GM12878 (cell line): Measurements from ENCODE around the gene TSHR. TPM values are rescaled to one million over a fixed set of nuclear protein-coding genes. Genes with fewer than 3 reads are reported as not detected.

Experiments used
- ATAC-seq: fragments of 200-7000 bp; cut with Tn5 transposase; 3 replicates; pipeline ENCODE4 v1.9.1; 2020; ENCODE audit warnings: mild to moderate bottlenecking, moderate library complexity
- BruUV-seq: library from RNA; stranded (reverse); fragments of 400-500 nt; replicated peaks from 2 replicates; lab custom pipeline; 2021; lab: Mats Ljungman, UMichigan
- CTCF ChIA-PET: fragments of 300-600 bp; sonication (Branson Sonifier 250); formaldehyde crosslinking; extraction: SDS; loops from one replicate; lab custom pipeline; 2021; ENCODE audit warnings: inconsistent platforms; lab: Yijun Ruan, JAX
- POLR2A ChIA-PET: fragments of 350-600 bp; formaldehyde crosslinking; extraction: SDS; loops from one replicate; lab custom pipeline; 2021; ENCODE audit warnings: inconsistent platforms; lab: Charles Lee
- RAD21 ChIA-PET: fragments of 300-600 bp; sonication (Branson Sonifier 250); formaldehyde crosslinking; loops from one replicate; lab custom pipeline; 2023; ENCODE audit warnings: antibody characterized with exemption; ENCODE audit not compliant: unreplicated experiment; lab: Charles Lee
- SMC1A ChIA-PET: fragments of 300-600 bp; sonication (Branson Sonifier 250); formaldehyde crosslinking; loops from one replicate; lab custom pipeline; 2023; ENCODE audit not compliant: unreplicated experiment, uncharacterized antibody; lab: Charles Lee
- DNase-seq: peaks from one replicate; pipeline ENCODE4 v3.0.0-alpha.2; 2011; ENCODE audit warnings: low read depth, low spot score
- FAIRE-seq: peaks from 3 replicates; lab custom pipeline; 2011; peaks lifted over from hg19 to GRCh38; lab: Jason Lieb, UNC
- H2AFZ ChIP-seq: 2 replicates; pipeline ENCODE4 v1.6.0; 2011; ENCODE audit warnings: low read depth, low read length, control low read depth; ENCODE audit not compliant: control insufficient read depth
- H3K27ac ChIP-seq: 2 replicates; pipeline ENCODE4 v1.5.1; 2011; ENCODE audit warnings: control low read depth; ENCODE audit not compliant: control insufficient read depth, insufficient read depth
- H3K27me3 ChIP-seq, 2 experiments: replicated peaks in 1 of 2; 2 replicates each; pipeline versions ENCODE4 v1.6.0 to v1.6.1; 2011; ENCODE audit warnings: low read length in 1 of 2; ENCODE audit not compliant: control insufficient read depth in 2 of 2, insufficient read depth in 2 of 2
- H3K36me3 ChIP-seq, 2 experiments: 2 replicates each; pipeline ENCODE4 v1.5.1; 2011; ENCODE audit warnings: low read length in 1 of 2; ENCODE audit not compliant: control insufficient read depth in 2 of 2, insufficient read depth in 2 of 2
- H3K4me1 ChIP-seq: 2 replicates; pipeline ENCODE4 v1.6.1; 2011; ENCODE audit warnings: mild to moderate bottlenecking, low read length, moderate library complexity, mixed read lengths; ENCODE audit not compliant: control insufficient read depth, insufficient read depth
- H3K4me2 ChIP-seq: 2 replicates; pipeline ENCODE4 v1.6.0; 2011; ENCODE audit warnings: control low read depth; ENCODE audit not compliant: control insufficient read depth, insufficient read depth
- H3K4me3 ChIP-seq: fragments of 200-600 bp; sonication (generic); 2 replicates; pipeline ENCODE4 v1.5.1; 2016
- H3K79me2 ChIP-seq: 2 replicates; pipeline ENCODE4 v1.6.0; 2011; ENCODE audit warnings: low read length; ENCODE audit not compliant: control insufficient read depth, insufficient read depth
- H3K9ac ChIP-seq: 2 replicates; pipeline ENCODE4 v1.8.0; 2011; ENCODE audit warnings: low read length, control low read depth, mixed read lengths; ENCODE audit not compliant: control insufficient read depth, insufficient read depth
- H3K9me3 ChIP-seq: replicated peaks from 3 replicates; pipeline ENCODE4 v1.5.1; 2011; ENCODE audit warnings: mild to moderate bottlenecking, low read length; ENCODE audit not compliant: control insufficient read depth, insufficient read depth
- H4K20me1 ChIP-seq: 2 replicates; pipeline ENCODE4 v1.6.0; 2011; ENCODE audit not compliant: control insufficient read depth, insufficient read depth
- SIN3A ChIP-seq: IDR thresholded peaks from 2 replicates; pipeline ENCODE4 v1.6.1; 2012; ENCODE audit warnings: low read depth, low read length, improper control_type of control experiment
- STAT3 ChIP-seq: IDR thresholded peaks from 2 replicates; pipeline ENCODE4 v1.6.1; 2011; ENCODE audit warnings: low read depth, low read length, improper control_type of control experiment
- SUZ12 ChIP-seq: fragments of 200-600 bp; sonication (generic); IDR thresholded peaks from one replicate; pipeline ENCODE4 v1.6.1; 2018; ENCODE audit warnings: antibody characterized with exemption, mild to moderate bottlenecking; ENCODE audit not compliant: unreplicated experiment
- ZNF274 ChIP-seq: IDR thresholded peaks from one replicate; pipeline ENCODE4 v1.8.0; 2011; ENCODE audit not compliant: insufficient read length, insufficient read depth
- WGBS: methylation state at CpG from one replicate; pipeline ENCODE4 v1.1.6; 2016; ENCODE audit warnings: low lambda C conversion rate; ENCODE audit not compliant: insufficient replicate concordance, insufficient coverage; ENCODE audit errors: missing lambda C conversion rate; 5-methylcytosine and 5-hydroxymethylcytosine counted together
- in situ Hi-C: fragments of 300-500 bp; cut with MboI; formaldehyde crosslinking; loops from 9 replicates; pipeline ENCODE4 v1.14.3; 2018; ENCODE audit warnings: mixed read lengths
- intact Hi-C: fragments of 100-400 bp; cut with micrococcal nuclease; formaldehyde crosslinking; loops from one replicate; pipeline ENCODE4 v1.14.2; 2022; ENCODE audit not compliant: unreplicated experiment
- polyA plus RNA-seq, 11 experiments: library from polyadenylated mRNA; depleted of rRNA in 4 of 11; unstranded in 6 of 11; stranded (reverse) in 5 of 11; fragments of >200 nt; fragmentation: Nextera tagmentation in 4 of 11; fragmentation: Illumina TruSeq in 1 of 11; extraction: Ambion mirVana in 4 of 11; extraction: Trizol in 1 of 11; gene quantifications; 1 replicate in 1 of 11; 2 replicates in 10 of 11; pipeline versions ENCODE4 v1.2.1 to v1.2.3, GENCODE V29; 2011 to 2016; ENCODE audit warnings: inconsistent platforms in 2 of 11, missing spikeins in 2 of 11, low read depth in 1 of 11
- total RNA-seq, 4 experiments: library from RNA; depleted of rRNA in 3 of 4; stranded (reverse); fragments of >200 nt in 3 of 4; fragmentation: Illumina TruSeq in 1 of 4; extraction: Trizol in 1 of 4; gene quantifications; 2 replicates each; pipeline versions ENCODE4 v1.2.1 to v1.2.3, GENCODE V29; 2013 to 2021
- TF ChIP-seq, protein P1 (sequence below): fragments of 450-650 bp; IDR thresholded peaks from 2 replicates; pipeline ENCODE4 v1.6.1; 2017; ENCODE audit warnings: mild to moderate bottlenecking, moderate library complexity
- TF ChIP-seq, protein P2 (sequence below), 3 experiments: IDR thresholded peaks in 2 of 3; conservative IDR thresholded peaks in 1 of 3; 2 replicates each; pipeline ENCODE4 v1.5.1; 2011; ENCODE audit warnings: low read depth in 3 of 3, low read length in 3 of 3, mild to moderate bottlenecking in 3 of 3, control low read depth in 2 of 3, moderate library complexity in 2 of 3, inconsistent platforms in 1 of 3, mixed read lengths in 1 of 3; ENCODE audit not compliant: control insufficient read depth in 2 of 3, insufficient read depth in 1 of 3; ENCODE audit errors: extremely low read depth in 1 of 3
- TF ChIP-seq, protein P3 (sequence below): IDR thresholded peaks from 2 replicates; pipeline ENCODE4 v1.6.1; 2011; ENCODE audit warnings: low read depth, mild to moderate bottlenecking, low read length, moderate library complexity, borderline replicate concordance; ENCODE audit errors: extremely low read depth

TSHR gene
- total and polyA plus RNA-seq, 10 of the 15 experiments (the other 5 are each of a cell fraction or from before 2014, with no cell fraction given), result 0.06 to 0.31 TPM; not detected in 8

DNA sequence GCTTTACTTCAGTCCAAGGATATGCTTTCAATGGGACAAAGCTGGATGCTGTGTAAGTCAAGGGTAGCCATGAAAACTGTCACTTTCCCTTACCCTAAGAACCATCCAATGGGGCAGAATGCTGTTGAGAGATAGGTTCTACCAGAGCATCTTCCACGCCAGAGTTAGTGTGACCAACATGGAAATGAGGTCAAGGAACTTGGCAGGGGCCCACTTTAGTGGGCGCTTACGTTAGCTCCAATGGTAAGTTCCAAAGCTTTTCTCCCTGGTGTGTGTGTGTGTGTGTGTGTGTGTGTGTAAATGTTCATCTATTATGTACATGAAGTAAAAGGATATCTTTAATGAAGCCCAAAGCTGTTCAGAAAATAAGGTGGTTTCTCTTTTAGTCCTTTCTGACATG, 141.2 kb downstream of the TSHR start (continued):
- TF ChIP-seq, protein P1, sequence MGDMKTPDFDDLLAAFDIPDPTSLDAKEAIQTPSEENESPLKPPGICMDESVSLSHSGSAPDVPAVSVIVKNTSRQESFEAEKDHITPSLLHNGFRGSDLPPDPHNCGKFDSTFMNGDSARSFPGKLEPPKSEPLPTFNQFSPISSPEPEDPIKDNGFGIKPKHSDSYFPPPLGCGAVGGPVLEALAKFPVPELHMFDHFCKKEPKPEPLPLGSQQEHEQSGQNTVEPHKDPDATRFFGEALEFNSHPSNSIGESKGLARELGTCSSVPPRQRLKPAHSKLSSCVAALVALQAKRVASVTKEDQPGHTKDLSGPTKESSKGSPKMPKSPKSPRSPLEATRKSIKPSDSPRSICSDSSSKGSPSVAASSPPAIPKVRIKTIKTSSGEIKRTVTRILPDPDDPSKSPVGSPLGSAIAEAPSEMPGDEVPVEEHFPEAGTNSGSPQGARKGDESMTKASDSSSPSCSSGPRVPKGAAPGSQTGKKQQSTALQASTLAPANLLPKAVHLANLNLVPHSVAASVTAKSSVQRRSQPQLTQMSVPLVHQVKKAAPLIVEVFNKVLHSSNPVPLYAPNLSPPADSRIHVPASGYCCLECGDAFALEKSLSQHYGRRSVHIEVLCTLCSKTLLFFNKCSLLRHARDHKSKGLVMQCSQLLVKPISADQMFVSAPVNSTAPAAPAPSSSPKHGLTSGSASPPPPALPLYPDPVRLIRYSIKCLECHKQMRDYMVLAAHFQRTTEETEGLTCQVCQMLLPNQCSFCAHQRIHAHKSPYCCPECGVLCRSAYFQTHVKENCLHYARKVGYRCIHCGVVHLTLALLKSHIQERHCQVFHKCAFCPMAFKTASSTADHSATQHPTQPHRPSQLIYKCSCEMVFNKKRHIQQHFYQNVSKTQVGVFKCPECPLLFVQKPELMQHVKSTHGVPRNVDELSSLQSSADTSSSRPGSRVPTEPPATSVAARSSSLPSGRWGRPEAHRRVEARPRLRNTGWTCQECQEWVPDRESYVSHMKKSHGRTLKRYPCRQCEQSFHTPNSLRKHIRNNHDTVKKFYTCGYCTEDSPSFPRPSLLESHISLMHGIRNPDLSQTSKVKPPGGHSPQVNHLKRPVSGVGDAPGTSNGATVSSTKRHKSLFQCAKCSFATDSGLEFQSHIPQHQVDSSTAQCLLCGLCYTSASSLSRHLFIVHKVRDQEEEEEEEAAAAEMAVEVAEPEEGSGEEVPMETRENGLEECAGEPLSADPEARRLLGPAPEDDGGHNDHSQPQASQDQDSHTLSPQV, result no peak
- no peak for TF ChIP-seq SIN3A
- TF ChIP-seq, protein P2, sequence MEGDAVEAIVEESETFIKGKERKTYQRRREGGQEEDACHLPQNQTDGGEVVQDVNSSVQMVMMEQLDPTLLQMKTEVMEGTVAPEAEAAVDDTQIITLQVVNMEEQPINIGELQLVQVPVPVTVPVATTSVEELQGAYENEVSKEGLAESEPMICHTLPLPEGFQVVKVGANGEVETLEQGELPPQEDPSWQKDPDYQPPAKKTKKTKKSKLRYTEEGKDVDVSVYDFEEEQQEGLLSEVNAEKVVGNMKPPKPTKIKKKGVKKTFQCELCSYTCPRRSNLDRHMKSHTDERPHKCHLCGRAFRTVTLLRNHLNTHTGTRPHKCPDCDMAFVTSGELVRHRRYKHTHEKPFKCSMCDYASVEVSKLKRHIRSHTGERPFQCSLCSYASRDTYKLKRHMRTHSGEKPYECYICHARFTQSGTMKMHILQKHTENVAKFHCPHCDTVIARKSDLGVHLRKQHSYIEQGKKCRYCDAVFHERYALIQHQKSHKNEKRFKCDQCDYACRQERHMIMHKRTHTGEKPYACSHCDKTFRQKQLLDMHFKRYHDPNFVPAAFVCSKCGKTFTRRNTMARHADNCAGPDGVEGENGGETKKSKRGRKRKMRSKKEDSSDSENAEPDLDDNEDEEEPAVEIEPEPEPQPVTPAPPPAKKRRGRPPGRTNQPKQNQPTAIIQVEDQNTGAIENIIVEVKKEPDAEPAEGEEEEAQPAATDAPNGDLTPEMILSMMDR (IDR thresholded peaks at IDR 0.05 in 2 of 3, conservative IDR thresholded peaks at IDR 0.05 in 1 of 3; ENCODE audit: control insufficient read depth in 2 of 3, extremely low read depth in 1 of 3, insufficient read depth in 1 of 3, low read depth in 3 of 3, low read length in 3 of 3), result no peak
- TF ChIP-seq STAT3, result no peak

DNA sequence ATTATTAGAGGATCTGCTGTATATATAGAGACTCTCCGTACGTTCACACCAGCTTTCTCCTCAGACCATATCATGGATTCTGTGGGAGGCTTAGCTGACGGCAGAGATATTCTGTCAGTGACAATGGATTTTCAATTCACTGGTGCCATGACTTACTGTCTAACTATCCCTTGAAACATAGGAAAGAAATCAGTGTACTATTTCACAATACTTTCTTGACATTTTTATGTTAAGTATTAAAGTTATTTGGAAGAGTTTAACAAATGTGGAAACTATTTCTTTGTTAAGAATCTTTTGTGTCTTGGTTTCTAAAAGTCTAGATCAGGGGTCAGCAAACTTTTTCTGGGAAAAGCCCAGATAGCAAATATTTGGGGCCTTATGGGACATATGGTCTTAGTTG, 146.8 kb downstream of the TSHR start:
- Histone ChIP-seq H3K4me3 (no peak overlapping the region), H3K27me3 (no peaks in the 10 kb centered on the region), H3K4me1 (no peaks in the 10 kb centered on the region), H2AFZ (no peak overlapping the region), H3K36me3 (no peaks in the 10 kb centered on the region), H3K27ac (no peak overlapping the region), H3K4me2 (no peak overlapping the region), H3K9me3 (no peaks in the 10 kb centered on the region; the same call in 2 of the 3 replicates), H3K9ac (no peak overlapping the region), H4K20me1 (no peaks in the 10 kb centered on the region), H3K79me2 (no peaks in the 10 kb centered on the region)
- POLR2A ChIA-PET, result no interaction called here
- ATAC-seq (no peak), FAIRE-seq (no peak), DNase-seq (no peak)
- no TSS peak for BruUV-seq
- 86% methylated on average over 3 of the region's 3 CpGs for WGBS
- RAD21 ChIA-PET, result no interaction called here
- intact Hi-C loops, result no loop called here
- TF ChIP-seq SUZ12 (no peak), ZNF274 (no peak)
- TF ChIP-seq, protein P3, sequence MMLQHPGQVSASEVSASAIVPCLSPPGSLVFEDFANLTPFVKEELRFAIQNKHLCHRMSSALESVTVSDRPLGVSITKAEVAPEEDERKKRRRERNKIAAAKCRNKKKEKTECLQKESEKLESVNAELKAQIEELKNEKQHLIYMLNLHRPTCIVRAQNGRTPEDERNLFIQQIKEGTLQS, result no peak
- in situ Hi-C loops, result no loop called here
- SMC1A ChIA-PET, result interaction anchor here (0.7 kb wide), 1 partner anchor 9 kb away, joined by 4 read pairs; no protein-coding TSS in a partner anchor
- CTCF ChIA-PET, result no interaction called here
